COLO829 (cell line): ENCODE results near the gene USP4.
A peak's percentile ranks its signal among the peaks of the same experiment; 100 is the strongest.
"Not testable (repeated sequence)": the region's sequence is repeated elsewhere in the genome, so short reads cannot be mapped to it uniquely, and the experiment has no call there.

Source experiments
- DNase-seq: peaks from one replicate; pipeline ENCODE4 v3.0.0; 2012; ENCODE audit warnings: low spot score

USP4 gene, protein sequence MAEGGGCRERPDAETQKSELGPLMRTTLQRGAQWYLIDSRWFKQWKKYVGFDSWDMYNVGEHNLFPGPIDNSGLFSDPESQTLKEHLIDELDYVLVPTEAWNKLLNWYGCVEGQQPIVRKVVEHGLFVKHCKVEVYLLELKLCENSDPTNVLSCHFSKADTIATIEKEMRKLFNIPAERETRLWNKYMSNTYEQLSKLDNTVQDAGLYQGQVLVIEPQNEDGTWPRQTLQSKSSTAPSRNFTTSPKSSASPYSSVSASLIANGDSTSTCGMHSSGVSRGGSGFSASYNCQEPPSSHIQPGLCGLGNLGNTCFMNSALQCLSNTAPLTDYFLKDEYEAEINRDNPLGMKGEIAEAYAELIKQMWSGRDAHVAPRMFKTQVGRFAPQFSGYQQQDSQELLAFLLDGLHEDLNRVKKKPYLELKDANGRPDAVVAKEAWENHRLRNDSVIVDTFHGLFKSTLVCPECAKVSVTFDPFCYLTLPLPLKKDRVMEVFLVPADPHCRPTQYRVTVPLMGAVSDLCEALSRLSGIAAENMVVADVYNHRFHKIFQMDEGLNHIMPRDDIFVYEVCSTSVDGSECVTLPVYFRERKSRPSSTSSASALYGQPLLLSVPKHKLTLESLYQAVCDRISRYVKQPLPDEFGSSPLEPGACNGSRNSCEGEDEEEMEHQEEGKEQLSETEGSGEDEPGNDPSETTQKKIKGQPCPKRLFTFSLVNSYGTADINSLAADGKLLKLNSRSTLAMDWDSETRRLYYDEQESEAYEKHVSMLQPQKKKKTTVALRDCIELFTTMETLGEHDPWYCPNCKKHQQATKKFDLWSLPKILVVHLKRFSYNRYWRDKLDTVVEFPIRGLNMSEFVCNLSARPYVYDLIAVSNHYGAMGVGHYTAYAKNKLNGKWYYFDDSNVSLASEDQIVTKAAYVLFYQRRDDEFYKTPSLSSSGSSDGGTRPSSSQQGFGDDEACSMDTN

GRCh38 chr3:49339941-49340800 lies at the start of gene USP4:
Gene USP4, minus strand, starts transcription at chr3:49340053. Its CDS starts 29 bp downstream, at chr3:49340024.
- peak; percentile 83 for DNase-seq

GRCh38 chr3:49389297-49389696 lies 49.4 kb upstream of the USP4 start:
- no peak for DNase-seq

GRCh38 chr3:49388289-49388820 lies 48.5 kb upstream of the USP4 start:
- DNase-seq: no peak

GRCh38 chr3:49387721-49388120 lies 47.9 kb upstream of the USP4 start:
- no peak for DNase-seq

- DNase-seq: no peak
Observed at GRCh38 chr3:49386056-49386756, 46.4 kb upstream of the USP4 start.

DNA sequence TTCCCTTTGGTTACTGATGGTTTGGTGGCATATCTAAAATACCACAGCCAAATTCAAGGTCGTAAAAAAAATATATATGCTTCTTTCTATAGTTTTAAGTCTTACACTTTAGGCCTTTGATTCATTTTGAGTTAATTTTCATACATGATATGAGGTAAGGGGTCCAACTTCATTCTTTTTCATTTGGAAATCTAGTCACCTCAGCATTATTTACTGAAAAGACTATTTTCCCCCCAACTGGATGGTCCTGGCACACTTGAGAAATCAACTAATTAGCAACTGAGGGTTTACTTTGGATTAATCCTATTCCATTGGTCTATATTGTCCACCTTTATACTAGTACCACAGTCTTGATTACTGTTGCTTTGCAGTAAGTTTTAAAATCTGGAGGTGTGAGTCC lies 45.8 kb upstream of the USP4 start:
- DNase-seq: no peak

DNA sequence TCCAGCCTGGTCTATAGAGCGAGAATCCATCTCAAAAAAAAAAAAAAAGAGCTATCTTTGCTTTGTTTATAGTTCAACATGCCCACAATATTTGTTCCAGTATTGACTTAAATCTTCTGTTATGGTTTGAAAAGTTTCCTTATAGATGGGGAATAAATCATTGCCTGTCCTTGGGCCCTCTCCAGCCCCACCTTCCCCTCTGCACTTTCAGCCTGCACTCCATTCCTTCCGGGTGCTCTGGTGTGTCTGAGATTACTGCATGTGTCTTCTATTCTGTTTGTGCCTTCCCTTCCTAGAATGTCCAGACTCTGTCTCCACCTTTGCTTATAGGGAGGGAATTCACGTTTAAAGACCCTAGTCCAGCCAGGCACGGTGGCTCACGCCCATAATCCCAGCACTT lies 43.5 kb upstream of the USP4 start:
- DNase-seq: no peak

DNA sequence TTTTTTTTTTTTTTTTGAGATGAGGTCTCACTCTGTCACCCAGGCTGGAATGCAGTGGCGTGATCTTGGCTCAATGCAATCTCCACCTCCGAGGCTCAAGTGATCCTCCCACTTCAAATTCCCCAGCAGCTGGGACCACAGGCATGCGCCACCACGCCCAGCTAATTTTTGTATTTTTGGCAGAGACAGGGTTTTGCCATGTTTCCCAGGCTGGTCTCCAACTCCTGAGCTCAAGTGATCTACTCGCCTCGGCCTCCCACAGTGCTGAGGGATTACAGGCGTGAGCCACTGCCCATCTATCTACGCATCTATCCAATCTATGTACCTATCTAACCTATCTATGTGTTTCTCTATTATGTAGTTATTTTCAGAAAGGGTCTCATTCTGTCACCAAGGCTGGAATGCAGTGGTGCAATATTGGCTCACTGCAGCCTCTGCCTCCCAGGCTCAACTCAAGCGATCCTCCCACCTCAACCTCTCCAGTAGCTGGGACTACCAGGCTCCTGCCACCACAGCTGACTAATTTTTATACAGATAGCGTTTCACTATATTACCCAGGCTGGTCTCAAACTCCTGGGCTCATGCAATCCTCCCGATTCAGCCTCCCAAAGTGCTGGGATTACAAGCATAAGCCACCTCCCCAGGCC lies 38.5 kb upstream of the USP4 start:
- no peak for DNase-seq

DNA sequence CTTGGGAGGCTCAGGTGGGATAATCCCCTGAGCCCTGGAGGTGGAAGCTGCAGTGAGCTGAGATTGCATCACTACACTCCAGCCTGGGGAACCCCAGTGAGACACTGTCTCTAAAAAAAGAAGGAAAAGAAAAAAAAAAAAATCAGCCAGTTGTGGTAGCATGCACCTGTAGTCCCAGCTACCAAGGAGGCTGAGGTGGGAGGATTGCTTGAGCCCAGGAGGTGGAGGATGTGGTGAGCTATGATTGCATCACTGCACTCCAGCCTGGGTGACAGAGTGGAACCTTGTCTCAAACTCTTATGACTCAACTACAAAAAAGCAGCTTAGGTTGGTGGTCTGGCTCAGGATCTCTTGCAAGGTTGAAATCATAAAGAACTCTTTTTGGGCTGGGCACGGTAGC lies 37.6 kb upstream of the USP4 start:
- DNase-seq: no peak

GRCh38 chr3:49371946-49372345 lies 32.1 kb upstream of the USP4 start:
- DNase-seq: no peak

DNA sequence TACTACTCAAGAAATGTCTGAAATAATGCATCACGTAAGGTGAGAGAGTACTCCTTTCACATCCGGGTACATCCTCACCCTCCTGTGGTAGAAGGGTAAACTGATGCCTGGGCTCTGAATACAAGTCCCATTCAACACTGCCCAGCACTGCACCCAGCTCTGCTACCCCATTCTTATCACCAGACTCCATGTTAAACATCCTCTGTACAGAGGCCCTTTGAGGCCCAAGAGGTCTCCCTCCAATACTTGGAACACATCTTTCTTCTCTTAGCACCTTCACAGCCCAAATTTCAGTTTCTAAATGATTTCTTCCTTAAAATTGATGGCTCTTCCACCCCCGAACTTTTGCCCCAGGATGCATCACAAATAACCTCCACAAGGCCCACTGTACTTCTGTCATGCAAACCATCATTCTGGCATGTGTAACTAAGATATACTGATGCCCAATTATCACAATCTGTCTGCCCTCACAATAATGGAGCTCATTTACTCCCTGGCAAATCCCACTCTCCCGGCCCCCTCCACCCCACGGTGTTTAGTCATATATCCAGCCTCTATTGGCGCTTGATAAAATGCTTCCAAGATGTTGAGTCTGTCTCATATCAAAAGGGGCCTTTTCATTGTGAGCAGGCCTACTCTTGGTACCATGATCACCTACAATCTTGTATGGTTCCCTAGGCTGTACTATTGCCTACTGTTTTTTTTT lies 30.9 kb upstream of the USP4 start:
- DNase-seq: no peak

GRCh38 chr3:49362561-49362960 lies 22.7 kb upstream of the USP4 start:
- DNase-seq: no peak

DNA sequence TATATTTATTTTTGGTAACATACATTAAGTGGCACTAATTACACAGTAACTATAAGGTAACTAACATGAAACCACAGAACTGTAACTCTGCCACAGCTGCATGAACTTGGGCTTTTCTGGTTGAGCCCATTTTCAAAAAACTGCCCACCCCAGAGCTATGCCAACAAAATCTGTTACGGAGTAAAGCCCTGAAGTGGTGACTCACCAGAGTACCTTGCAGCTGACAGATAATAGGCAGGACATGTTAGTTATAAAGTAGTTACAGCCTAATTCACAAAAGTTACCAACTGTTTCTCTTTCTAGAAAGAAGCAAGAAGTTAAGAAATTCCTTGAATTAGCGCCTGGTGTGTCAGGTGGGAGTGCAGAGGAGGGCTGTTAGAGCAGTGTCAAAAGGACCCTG lies 19.8 kb upstream of the USP4 start:
- no peak for DNase-seq

- no peak for DNase-seq
Observed at GRCh38 chr3:49358884-49359225, 19.0 kb upstream of the USP4 start.

- DNase-seq: peak; percentile 93
Observed at GRCh38 chr3:49358217-49358883, 18.5 kb upstream of the USP4 start, which contains the start of gene GPX1. Gene GPX1, minus strand, starts transcription at chr3:49358353. Its CDS starts 75 bp downstream, at chr3:49358278.

DNA sequence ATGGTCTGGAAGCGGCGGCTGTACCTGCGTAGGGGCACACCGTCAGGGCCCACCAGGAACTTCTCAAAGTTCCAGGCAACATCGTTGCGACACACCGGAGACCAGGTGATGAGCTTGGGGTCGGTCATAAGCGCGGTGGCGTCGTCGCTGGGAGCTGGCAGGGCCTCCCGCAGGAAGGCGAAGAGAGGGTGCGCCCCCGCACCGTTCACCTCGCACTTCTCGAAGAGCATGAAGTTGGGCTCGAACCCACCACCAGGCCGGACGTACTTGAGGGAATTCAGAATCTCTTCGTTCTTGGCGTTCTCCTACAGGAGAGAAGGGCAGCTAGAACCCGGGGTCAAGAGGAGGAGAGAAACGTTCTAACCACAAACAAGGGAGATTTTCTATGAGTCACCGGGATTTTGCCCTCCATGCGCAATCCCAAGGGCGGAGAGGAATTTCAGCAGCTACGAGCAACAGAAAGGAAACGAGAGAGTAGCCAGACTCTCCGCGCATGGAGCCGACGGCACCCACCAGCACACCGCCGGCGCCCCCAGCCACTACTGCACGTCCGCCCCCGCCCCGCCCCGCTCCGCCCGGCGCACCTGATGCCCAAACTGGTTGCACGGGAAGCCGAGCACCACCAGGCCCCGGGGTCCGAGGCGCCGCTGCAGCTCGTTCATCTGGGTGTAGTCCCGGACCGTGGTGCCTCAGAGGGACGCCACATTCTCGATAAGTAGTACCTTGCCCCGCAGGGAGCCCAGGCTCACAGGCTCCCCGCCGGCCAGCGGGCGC lies 17.8 kb upstream of the USP4 start:
- DNase-seq: peak; percentile 79

GRCh38 chr3:49357095-49357442 lies 17.2 kb upstream of the USP4 start:
- not testable (repeated sequence) for DNase-seq

GRCh38 chr3:49352890-49353421 lies 13.1 kb upstream of the USP4 start:
- no peak for DNase-seq
